HCT116 (cell line): ENCODE results near the gene GPR157. TPM values are rescaled to one million over a fixed set of nuclear protein-coding genes. Genes with fewer than 3 reads are reported as not detected.

Source experiments
- ATAC-seq: fragments of 200-7000 bp; cut with Tn5 transposase; 2 replicates; pipeline ENCODE4 v1.9.1; 2020; ENCODE audit warnings: mild to moderate bottlenecking, moderate library complexity
- BruUV-seq: library from RNA; stranded (reverse); fragments of 400-500 nt; replicated peaks from 2 replicates; lab custom pipeline; 2021; lab: Mats Ljungman, UMichigan
- CTCF ChIA-PET: fragments of 300-600 bp; sonication (Branson Sonifier 250); formaldehyde crosslinking; loops from one replicate; lab custom pipeline; 2021; ENCODE audit warnings: antibody characterized with exemption; lab: Charles Lee
- POLR2A ChIA-PET: fragments of 300-600, 350-600 bp; sonication (Branson Sonifier 250); formaldehyde crosslinking; loops from one replicate; lab custom pipeline; 2021; ENCODE audit warnings: antibody characterized with exemption; lab: Charles Lee
- RAD21 ChIA-PET, 2 experiments: fragments of 300-600 bp; sonication (Branson Sonifier 250); formaldehyde crosslinking; loops; one replicate each; lab custom pipeline; 2023; ENCODE audit warnings: low total read pairs in 2 of 2; ENCODE audit not compliant: uncharacterized antibody in 2 of 2, unreplicated experiment in 2 of 2, low non-redundant PET in 1 of 2; lab: Charles Lee
- DNase-seq: peaks from one replicate; pipeline ENCODE4 v3.0.0-alpha.2; 2010; ENCODE audit warnings: low read depth, low spot score
- H2AFZ ChIP-seq: fragments of 200-600 bp; shearing (Covaris generic), sonication (generic); 2 replicates; pipeline ENCODE4 v1.6.1; 2017; ENCODE audit warnings: low read depth, mixed run types, mixed read lengths, antibody characterized with exemption, low read length; ENCODE audit not compliant: poor library complexity, severe bottlenecking
- H3K27ac ChIP-seq: 2 replicates; pipeline ENCODE4 v1.5.1; 2012; ENCODE audit warnings: low read depth, low read length
- H3K27me3 ChIP-seq: fragments of 200-600 bp; sonication (generic); 2 replicates; pipeline ENCODE4 v1.6.1; 2016; ENCODE audit warnings: mixed run types, low read length, mixed read lengths; ENCODE audit not compliant: insufficient read depth
- H3K36me3 ChIP-seq, 2 experiments: fragments of 200-500 bp in 1 of 2; fragments of 200-600 bp in 1 of 2; sonication (Bioruptor generic) in 1 of 2; sonication (generic) in 1 of 2; 2 replicates each; pipeline versions ENCODE4 v1.5.1 to v1.6.1; 2014 to 2016; ENCODE audit warnings: low read length in 2 of 2, inconsistent platforms in 1 of 2, mixed read lengths in 1 of 2, mixed run types in 1 of 2; ENCODE audit not compliant: insufficient read depth in 2 of 2, control insufficient read depth in 1 of 2
- H3K4me1 ChIP-seq, 2 experiments: fragments of 200-600 bp in 1 of 2; sonication (generic) in 1 of 2; 2 replicates each; pipeline versions ENCODE4 v1.5.1 to v1.6.1; 2012 to 2017; ENCODE audit warnings: low read length in 2 of 2, inconsistent platforms in 1 of 2, mild to moderate bottlenecking in 1 of 2, mixed read lengths in 1 of 2, mixed run types in 1 of 2, moderate library complexity in 1 of 2; ENCODE audit not compliant: insufficient read depth in 2 of 2, control insufficient read depth in 1 of 2
- H3K4me2 ChIP-seq: fragments of 200-600 bp; sonication (generic); 2 replicates; pipeline ENCODE4 v1.6.1; 2017; ENCODE audit warnings: mixed run types, low read length, mixed read lengths
- H3K4me3 ChIP-seq, 2 experiments: fragments of 200-600 bp in 1 of 2; sonication (generic) in 1 of 2; replicated peaks in 1 of 2; 2 replicates each; pipeline ENCODE4 v1.5.1; 2011 to 2016; ENCODE audit warnings: low read length in 2 of 2, control low read depth in 1 of 2, low read depth in 1 of 2, mild to moderate bottlenecking in 1 of 2, mixed read lengths in 1 of 2, mixed run types in 1 of 2
- H3K79me2 ChIP-seq: fragments of 200-600 bp; sonication (generic); 2 replicates; pipeline ENCODE4 v1.6.1; 2017; ENCODE audit warnings: mild to moderate bottlenecking, mixed run types, low read length, moderate library complexity, mixed read lengths; ENCODE audit not compliant: insufficient read depth
- H3K9ac ChIP-seq: fragments of 200-600 bp; sonication (generic); 2 replicates; pipeline ENCODE4 v1.6.1; 2016; ENCODE audit warnings: low read length, mixed read lengths
- H3K9me2 ChIP-seq: fragments of 200-600 bp; sonication (generic), shearing (Covaris generic); 2 replicates; pipeline ENCODE4 v1.6.1; 2017; ENCODE audit warnings: mixed run types, mild to moderate bottlenecking, moderate library complexity; ENCODE audit not compliant: insufficient read depth
- H3K9me3 ChIP-seq, 2 experiments: fragments of 200-500 bp in 1 of 2; fragments of 200-600 bp in 1 of 2; sonication (Bioruptor generic) in 1 of 2; sonication (generic) in 1 of 2; 2 replicates each; pipeline ENCODE4 v1.6.1; 2014 to 2017; ENCODE audit warnings: low read length in 2 of 2, mixed read lengths in 2 of 2, inconsistent platforms in 1 of 2, low read depth in 1 of 2, mild to moderate bottlenecking in 1 of 2, mixed run types in 1 of 2, moderate library complexity in 1 of 2; ENCODE audit not compliant: control insufficient read depth in 1 of 2, insufficient read depth in 1 of 2
- H4K20me1 ChIP-seq: fragments of 200-600 bp; sonication (generic), shearing (Covaris generic); 2 replicates; pipeline ENCODE4 v1.6.1; 2017; ENCODE audit warnings: mixed run types, mild to moderate bottlenecking, moderate library complexity; ENCODE audit not compliant: insufficient read depth
- CBX3 ChIP-seq: IDR thresholded peaks from 2 replicates; pipeline ENCODE4 v1.6.1; 2012; ENCODE audit warnings: low read depth
- CEBPB ChIP-seq: IDR thresholded peaks from 2 replicates; pipeline ENCODE4 v1.6.1; 2012; ENCODE audit warnings: low read depth
- EZH2phosphoT487 ChIP-seq: fragments of 200-600 bp; IDR thresholded peaks from 2 replicates; pipeline ENCODE4 v1.6.1; 2018; ENCODE audit warnings: antibody characterized with exemption, borderline replicate concordance
- POLR2A ChIP-seq: IDR thresholded peaks from 2 replicates; pipeline ENCODE4 v1.7.0; 2011; ENCODE audit warnings: borderline replicate concordance; ENCODE audit not compliant: insufficient read depth, insufficient read length; ENCODE audit errors: extremely low read depth
- RAD21 ChIP-seq: IDR thresholded peaks from 2 replicates; pipeline ENCODE4 v1.6.1; 2012; ENCODE audit warnings: low read depth, mild to moderate bottlenecking
- SIN3A ChIP-seq: IDR thresholded peaks from 2 replicates; pipeline ENCODE4 v1.6.1; 2012; ENCODE audit warnings: low read depth
- TCF7L2 ChIP-seq: IDR thresholded peaks from 2 replicates; pipeline ENCODE4 v1.7.0; 2011; ENCODE audit warnings: borderline replicate concordance, inconsistent platforms; ENCODE audit not compliant: insufficient read depth, insufficient read length; ENCODE audit errors: extremely low read depth
- YY1 ChIP-seq: IDR thresholded peaks from 2 replicates; pipeline ENCODE4 v1.6.1; 2011; ENCODE audit warnings: low read length, low read depth, moderate library complexity, mild to moderate bottlenecking; ENCODE audit not compliant: insufficient replicate concordance; ENCODE audit errors: extremely low read depth
- ZFX ChIP-seq: fragments of 450-650 bp; IDR thresholded peaks from 2 replicates; pipeline ENCODE4 v1.6.1; 2017
- intact Hi-C: fragments of 100-400 bp; cut with micrococcal nuclease; formaldehyde crosslinking; loops from 2 replicates; pipeline ENCODE4 v1.10.0; 2022
- total RNA-seq: library from RNA; stranded (reverse); gene quantifications from one replicate; pipeline ENCODE4 v1.2.1, GENCODE V29; 2021; ENCODE audit not compliant: unreplicated experiment
- TF ChIP-seq, protein P1 (sequence below): IDR thresholded peaks from 2 replicates; pipeline ENCODE4 v1.6.1; 2012; ENCODE audit warnings: low read depth
- TF ChIP-seq, protein P2 (sequence below): IDR thresholded peaks from 2 replicates; pipeline ENCODE4 v1.6.1; 2012
- TF ChIP-seq, protein P3 (sequence below): IDR thresholded peaks from 2 replicates; pipeline ENCODE4 v1.6.1; 2011; ENCODE audit warnings: mild to moderate bottlenecking, low read length, moderate library complexity; ENCODE audit not compliant: insufficient replicate concordance; ENCODE audit errors: extremely low read depth
- TF ChIP-seq, protein P4 (sequence below), 3 experiments: fragments of 200-600 bp in 1 of 3; sonication (generic) in 1 of 3; IDR thresholded peaks in 2 of 3; conservative IDR thresholded peaks in 1 of 3; 2 replicates each; pipeline ENCODE4 v1.5.1; 2012 to 2017; ENCODE audit warnings: low read depth in 2 of 3, low read length in 2 of 3, antibody characterized with exemption in 1 of 3, borderline replicate concordance in 1 of 3, control low read depth in 1 of 3, mild to moderate bottlenecking in 1 of 3, mixed read lengths in 1 of 3, mixed run types in 1 of 3, moderate library complexity in 1 of 3; ENCODE audit not compliant: insufficient read depth in 1 of 3

Gene GPR157
- total RNA-seq, 1 experiment from 2014 or later, result 7.7 TPM

DNA sequence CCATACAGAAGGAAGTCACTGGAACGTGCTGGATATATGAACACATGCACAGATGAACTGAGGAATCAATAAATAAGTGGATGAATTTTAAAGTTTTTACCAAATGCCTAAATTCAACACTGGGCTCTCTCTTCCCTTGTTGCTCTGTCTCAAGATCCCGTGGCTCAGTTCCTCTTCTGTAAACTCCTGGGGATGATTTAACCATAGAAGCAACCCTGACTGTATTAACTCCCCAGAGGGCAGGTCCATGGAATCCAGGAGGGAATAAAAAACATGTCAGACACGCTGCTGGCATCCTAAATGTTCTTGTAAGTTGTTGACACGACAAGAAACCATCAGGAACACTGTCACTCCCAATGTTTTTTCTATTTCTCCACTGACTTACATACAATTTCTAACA is 45.3 kb upstream of the GPR157 start (continued):
- TF ChIP-seq, protein P1, sequence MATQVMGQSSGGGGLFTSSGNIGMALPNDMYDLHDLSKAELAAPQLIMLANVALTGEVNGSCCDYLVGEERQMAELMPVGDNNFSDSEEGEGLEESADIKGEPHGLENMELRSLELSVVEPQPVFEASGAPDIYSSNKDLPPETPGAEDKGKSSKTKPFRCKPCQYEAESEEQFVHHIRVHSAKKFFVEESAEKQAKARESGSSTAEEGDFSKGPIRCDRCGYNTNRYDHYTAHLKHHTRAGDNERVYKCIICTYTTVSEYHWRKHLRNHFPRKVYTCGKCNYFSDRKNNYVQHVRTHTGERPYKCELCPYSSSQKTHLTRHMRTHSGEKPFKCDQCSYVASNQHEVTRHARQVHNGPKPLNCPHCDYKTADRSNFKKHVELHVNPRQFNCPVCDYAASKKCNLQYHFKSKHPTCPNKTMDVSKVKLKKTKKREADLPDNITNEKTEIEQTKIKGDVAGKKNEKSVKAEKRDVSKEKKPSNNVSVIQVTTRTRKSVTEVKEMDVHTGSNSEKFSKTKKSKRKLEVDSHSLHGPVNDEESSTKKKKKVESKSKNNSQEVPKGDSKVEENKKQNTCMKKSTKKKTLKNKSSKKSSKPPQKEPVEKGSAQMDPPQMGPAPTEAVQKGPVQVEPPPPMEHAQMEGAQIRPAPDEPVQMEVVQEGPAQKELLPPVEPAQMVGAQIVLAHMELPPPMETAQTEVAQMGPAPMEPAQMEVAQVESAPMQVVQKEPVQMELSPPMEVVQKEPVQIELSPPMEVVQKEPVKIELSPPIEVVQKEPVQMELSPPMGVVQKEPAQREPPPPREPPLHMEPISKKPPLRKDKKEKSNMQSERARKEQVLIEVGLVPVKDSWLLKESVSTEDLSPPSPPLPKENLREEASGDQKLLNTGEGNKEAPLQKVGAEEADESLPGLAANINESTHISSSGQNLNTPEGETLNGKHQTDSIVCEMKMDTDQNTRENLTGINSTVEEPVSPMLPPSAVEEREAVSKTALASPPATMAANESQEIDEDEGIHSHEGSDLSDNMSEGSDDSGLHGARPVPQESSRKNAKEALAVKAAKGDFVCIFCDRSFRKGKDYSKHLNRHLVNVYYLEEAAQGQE, result no peak
- TF ChIP-seq EZH2phosphoT487 (no peak), CEBPB (no peak), CBX3 (no peak)
- TF ChIP-seq, protein P2, sequence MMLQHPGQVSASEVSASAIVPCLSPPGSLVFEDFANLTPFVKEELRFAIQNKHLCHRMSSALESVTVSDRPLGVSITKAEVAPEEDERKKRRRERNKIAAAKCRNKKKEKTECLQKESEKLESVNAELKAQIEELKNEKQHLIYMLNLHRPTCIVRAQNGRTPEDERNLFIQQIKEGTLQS, result no peak

DNA sequence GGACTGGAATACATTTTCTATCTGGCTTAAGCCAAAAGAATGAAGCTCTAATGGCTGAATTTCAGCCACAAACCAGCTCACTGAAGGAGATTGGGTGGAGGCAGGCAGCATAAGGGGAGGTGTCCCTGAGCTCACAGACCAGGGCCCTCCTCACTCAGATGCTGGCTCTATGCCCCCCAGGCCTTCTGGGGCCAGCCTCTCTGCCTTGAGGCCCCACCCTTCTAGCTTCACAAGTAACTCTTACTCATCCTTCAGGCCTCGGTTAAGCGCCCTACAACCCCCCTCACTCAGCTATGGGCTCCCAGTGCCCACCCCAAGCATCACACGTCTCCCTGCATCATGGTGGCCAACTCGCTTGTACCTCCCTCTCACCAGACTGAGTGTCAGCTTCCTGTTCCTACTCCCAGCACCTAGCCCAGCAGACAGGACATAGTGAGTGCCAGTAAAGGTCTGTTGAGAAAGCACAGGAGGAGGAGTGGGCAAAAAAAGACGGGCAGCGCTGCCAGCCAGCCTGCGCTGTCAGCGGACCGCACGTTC is 40.8 kb upstream of the GPR157 start:
- Histone ChIP-seq H3K4me1 (peaks cover 10 to 14% of the 10 kb centered on the region in 2 experiments), H2AFZ (no peak overlapping the region), H3K27me3 (no peaks in the 10 kb centered on the region; the same call in 1 of the 2 replicates), H3K9me2 (no peaks in the 10 kb centered on the region), H3K36me3 (no peaks in the 10 kb centered on the region), H3K4me3 (no peak overlapping the region), H3K79me2 (peaks cover 50% of the 10 kb centered on the region), H3K9ac (no peak overlapping the region), H4K20me1 (no peaks in the 10 kb centered on the region; the same call in 1 of the 2 replicates), H3K4me2 (no peak overlapping the region), H3K9me3 (no peaks in the 10 kb centered on the region), H3K27ac (no peak overlapping the region)
- no peak for DNase-seq
- ATAC-seq, result no peak
- ChIA-PET CTCF (no interaction called here), RAD21 (no interaction called here), POLR2A (interaction anchor here (0.6 kb wide), 1 partner anchor 846 kb away, joined by 3 read pairs; no protein-coding TSS in a partner anchor)
- intact Hi-C loops, result no loop called here
- BruUV-seq, result no TSS peak
- TF ChIP-seq POLR2A, result no peak
- no peak for TF ChIP-seq ZFX
- TF ChIP-seq, protein P3, sequence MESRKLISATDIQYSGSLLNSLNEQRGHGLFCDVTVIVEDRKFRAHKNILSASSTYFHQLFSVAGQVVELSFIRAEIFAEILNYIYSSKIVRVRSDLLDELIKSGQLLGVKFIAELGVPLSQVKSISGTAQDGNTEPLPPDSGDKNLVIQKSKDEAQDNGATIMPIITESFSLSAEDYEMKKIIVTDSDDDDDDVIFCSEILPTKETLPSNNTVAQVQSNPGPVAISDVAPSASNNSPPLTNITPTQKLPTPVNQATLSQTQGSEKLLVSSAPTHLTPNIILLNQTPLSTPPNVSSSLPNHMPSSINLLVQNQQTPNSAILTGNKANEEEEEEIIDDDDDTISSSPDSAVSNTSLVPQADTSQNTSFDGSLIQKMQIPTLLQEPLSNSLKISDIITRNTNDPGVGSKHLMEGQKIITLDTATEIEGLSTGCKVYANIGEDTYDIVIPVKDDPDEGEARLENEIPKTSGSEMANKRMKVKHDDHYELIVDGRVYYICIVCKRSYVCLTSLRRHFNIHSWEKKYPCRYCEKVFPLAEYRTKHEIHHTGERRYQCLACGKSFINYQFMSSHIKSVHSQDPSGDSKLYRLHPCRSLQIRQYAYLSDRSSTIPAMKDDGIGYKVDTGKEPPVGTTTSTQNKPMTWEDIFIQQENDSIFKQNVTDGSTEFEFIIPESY, result no peak
- no peak for TF ChIP-seq YY1
- TF ChIP-seq RAD21, result no peak
- TF ChIP-seq, protein P4, sequence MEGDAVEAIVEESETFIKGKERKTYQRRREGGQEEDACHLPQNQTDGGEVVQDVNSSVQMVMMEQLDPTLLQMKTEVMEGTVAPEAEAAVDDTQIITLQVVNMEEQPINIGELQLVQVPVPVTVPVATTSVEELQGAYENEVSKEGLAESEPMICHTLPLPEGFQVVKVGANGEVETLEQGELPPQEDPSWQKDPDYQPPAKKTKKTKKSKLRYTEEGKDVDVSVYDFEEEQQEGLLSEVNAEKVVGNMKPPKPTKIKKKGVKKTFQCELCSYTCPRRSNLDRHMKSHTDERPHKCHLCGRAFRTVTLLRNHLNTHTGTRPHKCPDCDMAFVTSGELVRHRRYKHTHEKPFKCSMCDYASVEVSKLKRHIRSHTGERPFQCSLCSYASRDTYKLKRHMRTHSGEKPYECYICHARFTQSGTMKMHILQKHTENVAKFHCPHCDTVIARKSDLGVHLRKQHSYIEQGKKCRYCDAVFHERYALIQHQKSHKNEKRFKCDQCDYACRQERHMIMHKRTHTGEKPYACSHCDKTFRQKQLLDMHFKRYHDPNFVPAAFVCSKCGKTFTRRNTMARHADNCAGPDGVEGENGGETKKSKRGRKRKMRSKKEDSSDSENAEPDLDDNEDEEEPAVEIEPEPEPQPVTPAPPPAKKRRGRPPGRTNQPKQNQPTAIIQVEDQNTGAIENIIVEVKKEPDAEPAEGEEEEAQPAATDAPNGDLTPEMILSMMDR (IDR thresholded peaks at IDR 0.05 in 2 of 3, conservative IDR thresholded peaks at IDR 0.05 in 1 of 3; ENCODE audit: borderline replicate concordance in 1 of 3, insufficient read depth in 1 of 3, low read depth in 2 of 3, low read length in 2 of 3), result no peak
- no peak for TF ChIP-seq TCF7L2
- TF ChIP-seq, protein P2, result no peak
- TF ChIP-seq SIN3A, result no peak
